Fibroblast of the conjunctiva (primary cell): Measurements from ENCODE around the gene MTG1.

Source experiments
- DNase-seq: peaks from one replicate; pipeline ENCODE4 v3.0.0-alpha.2; 2010; ENCODE audit warnings: low read depth

The MTG1 gene, protein sequence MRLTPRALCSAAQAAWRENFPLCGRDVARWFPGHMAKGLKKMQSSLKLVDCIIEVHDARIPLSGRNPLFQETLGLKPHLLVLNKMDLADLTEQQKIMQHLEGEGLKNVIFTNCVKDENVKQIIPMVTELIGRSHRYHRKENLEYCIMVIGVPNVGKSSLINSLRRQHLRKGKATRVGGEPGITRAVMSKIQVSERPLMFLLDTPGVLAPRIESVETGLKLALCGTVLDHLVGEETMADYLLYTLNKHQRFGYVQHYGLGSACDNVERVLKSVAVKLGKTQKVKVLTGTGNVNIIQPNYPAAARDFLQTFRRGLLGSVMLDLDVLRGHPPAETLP

GRCh38 chr10:133394064-133394663, at the start of gene MTG1:
Gene MTG1, plus strand, starts transcription at chr10:133394157. Its CDS starts 64 bp downstream, at chr10:133394221.
- peak; percentile 83 for DNase-seq

GRCh38 chr10:133344236-133344635, 49.7 kb upstream of the MTG1 start:
- no peak for DNase-seq

- no peak for DNase-seq
Measured at GRCh38 chr10:133346413-133346812, 47.5 kb upstream of the MTG1 start.

DNA sequence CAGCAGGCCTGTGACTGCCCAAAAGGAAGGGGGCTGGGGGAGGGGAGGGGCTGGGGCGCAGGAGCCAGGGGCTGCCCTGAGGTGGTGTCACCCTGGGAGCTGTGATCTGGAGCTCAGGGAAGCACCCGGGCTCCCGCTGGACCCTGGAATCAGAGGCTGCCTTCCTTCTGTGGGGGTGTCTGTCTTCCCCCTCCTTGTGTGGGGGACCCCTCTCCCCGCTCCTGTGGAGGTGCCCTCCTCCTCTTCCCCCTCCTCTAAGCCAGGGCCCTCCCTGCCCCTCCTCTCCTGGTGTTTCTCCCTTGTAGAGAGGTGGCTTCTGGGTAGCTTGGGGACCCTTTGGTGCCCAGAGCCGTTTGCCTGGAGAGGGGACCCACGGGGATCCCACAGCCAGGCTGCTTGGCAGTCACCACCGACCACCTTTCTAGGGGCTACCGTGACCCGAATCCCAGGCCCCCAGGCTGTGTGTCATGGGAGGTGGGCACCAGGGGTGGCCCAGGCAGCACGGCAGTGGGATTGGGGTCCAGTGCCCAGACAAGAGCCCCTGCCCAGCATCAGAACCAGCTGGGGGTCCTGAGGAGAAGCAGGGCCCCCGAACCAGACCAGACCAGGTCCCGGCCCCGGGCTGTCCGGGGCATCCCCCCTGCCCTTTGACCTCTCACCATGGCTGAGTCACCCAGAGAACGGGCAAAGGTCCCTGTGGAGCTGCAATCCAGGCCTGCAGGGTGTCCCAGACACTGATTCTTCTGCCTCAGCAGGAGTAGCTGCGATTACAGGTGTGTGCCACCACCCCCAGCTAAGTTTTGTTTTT, 46.0 kb upstream of the MTG1 start:
- no peak for DNase-seq

- no peak for DNase-seq
Measured at GRCh38 chr10:133349160-133349568, 44.8 kb upstream of the MTG1 start.

- DNase-seq: no peak
Measured at GRCh38 chr10:133349577-133350011, 44.4 kb upstream of the MTG1 start.

GRCh38 chr10:133350283-133350949, 43.5 kb upstream of the MTG1 start:
- DNase-seq: no peak

GRCh38 chr10:133350950-133351329, 43.0 kb upstream of the MTG1 start:
- DNase-seq: no peak

- no peak for DNase-seq
Measured at GRCh38 chr10:133351408-133352318, 42.3 kb upstream of the MTG1 start.

- no peak for DNase-seq
Measured at GRCh38 chr10:133353202-133353959, 40.6 kb upstream of the MTG1 start.

GRCh38 chr10:133353988-133354605, 39.9 kb upstream of the MTG1 start:
- no peak for DNase-seq

- no peak for DNase-seq
Measured at GRCh38 chr10:133354672-133355240, 39.2 kb upstream of the MTG1 start.

DNA sequence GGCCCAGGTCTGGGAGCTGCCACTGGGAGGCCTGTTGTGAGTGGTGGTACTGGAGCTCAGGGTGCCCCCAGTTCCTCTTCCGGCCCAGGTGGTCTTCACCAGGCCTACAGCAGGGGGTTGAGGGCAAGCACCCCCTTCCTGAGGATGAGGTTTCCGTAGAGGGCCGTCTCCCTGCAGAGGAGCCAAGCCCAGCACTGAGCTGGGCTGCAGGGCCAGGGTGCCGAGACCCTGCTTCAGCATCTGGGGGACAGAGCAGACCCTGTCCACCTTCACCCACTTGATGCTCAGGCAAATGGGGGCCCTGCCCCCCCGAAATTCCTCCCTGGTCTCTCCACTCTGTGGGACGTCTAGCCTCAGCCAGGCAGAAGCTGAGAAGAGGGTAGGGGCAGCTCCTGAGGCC, 38.7 kb upstream of the MTG1 start:
- DNase-seq: no peak

GRCh38 chr10:133355991-133356390, 38.0 kb upstream of the MTG1 start:
- DNase-seq: no peak

DNA sequence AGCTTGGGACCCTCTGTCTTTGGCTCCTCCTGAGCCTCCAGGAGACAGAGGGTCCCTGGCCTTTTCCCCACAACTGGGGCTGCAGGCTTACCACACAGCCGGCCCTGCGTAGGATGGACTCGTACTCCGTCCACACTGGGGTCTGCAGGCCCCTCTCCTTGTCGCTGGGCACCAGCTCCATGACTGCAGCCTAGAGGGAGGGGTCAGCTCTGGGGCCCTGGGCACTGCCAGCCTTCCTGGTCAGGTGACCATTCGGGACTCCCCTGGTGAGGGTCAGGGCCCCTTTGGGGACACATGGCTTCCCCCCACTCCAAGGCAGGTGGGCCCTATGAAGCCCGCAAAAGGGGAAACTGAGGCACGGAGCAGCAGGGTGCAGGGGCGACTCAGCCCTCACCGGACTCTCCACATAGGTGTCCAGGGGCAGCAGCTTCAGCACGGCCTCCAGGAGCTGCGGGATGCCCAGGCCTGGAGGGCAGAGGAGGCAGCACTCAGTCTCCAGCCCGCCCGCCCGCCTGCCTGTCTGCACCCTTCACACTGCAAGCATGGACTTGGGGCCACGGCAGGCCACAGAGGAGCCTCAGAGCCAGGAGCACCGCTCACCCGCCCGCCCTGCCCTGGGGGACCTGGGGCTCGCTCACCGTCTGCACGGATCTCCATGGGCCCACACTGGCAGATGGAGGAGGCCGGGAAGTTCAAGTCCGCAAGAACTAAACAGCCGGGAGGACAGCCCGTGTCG, 37.2 kb upstream of the MTG1 start:
- DNase-seq: no peak

DNA sequence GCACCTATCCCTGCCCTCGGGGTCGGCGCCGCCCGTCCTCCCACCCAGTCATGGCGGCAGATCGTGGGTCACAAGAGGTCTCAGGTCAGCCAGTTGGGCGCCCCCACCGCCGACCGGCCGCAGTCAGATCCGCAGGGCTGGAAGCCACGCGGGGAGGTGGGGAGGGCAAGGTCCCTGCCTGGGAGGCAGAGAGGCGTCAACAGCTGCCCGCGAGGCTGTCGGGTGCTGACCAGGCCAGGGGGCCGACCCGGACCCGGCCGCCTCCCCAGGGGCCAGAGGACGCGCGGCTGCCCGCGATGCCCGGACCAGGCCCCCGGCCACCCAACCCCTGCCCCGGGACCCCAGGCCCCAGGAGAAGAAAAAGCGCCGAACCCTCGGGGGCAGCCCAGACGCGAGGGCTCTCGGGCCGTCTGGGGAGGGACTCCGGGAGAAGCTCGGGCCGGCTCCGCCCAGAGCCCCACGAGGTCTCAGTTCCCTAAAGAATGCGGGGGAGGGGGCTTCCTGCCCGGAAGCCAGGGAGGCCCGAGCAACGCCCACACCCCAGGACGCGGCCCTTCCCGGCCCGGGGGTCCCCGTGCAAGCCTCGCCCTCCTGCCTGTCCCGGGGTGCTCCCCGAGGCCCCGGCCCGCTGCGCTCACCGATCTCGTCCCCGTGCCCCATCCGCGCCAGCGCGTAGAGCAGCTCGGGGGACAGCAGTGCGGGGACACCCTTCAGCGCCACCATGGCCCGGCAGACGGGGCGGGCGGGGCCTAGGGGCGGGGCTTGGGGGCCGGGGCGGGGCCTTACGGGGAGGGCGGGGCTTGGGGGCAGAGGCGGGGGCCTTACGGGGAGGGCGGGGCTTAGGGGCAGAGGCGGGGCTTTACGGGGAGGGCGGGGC, 36.4 kb upstream of the MTG1 start, which contains the start of gene FUOM:
Gene FUOM, minus strand, starts transcription at position 735 of the 877 bp plus-strand sequence. Its CDS starts 12 bp downstream, at position 723.
- no peak for DNase-seq

GRCh38 chr10:133358162-133358924, 35.6 kb upstream of the MTG1 start:
- no peak for DNase-seq
